HepG2 (cell line): Measurements from ENCODE around the gene TMEM127.

Source experiments
- ARHGAP35 ChIP-seq: sonication (generic); formaldehyde crosslinking; IDR thresholded peaks from 2 replicates; pipeline ENCODE4 v1.9.0; 2022; ENCODE audit warnings: mild to moderate bottlenecking, inconsistent platforms, moderate library complexity, missing genetic modification reagents, borderline replicate concordance
- ETV5 ChIP-seq: IDR thresholded peaks from 2 replicates; pipeline ENCODE4 v1.6.1; 2018; ENCODE audit warnings: missing biosample characterization, missing genetic modification reagents, inconsistent platforms, borderline replicate concordance
- KAT7 ChIP-seq: IDR thresholded peaks from 2 replicates; pipeline ENCODE4 v1.6.1; 2018; ENCODE audit warnings: borderline replicate concordance, missing compliant biosample characterization
- ZBTB21 ChIP-seq: sonication (generic); formaldehyde crosslinking; IDR thresholded peaks from 2 replicates; pipeline ENCODE4 v1.4.0; 2020; ENCODE audit warnings: missing genetic modification reagents
- ZUFSP ChIP-seq: sonication (generic); formaldehyde crosslinking; IDR thresholded peaks from 2 replicates; pipeline ENCODE4 v1.9.0; 2021; ENCODE audit warnings: missing genetic modification reagents, mild to moderate bottlenecking, borderline replicate concordance
- TF ChIP-seq, protein P1 (sequence below): sonication (generic); formaldehyde crosslinking; IDR thresholded peaks from 2 replicates; pipeline ENCODE4 v1.8.0; 2022; ENCODE audit warnings: missing genetic modification reagents, mild to moderate bottlenecking, borderline replicate concordance

- TF ChIP-seq, protein P1, sequence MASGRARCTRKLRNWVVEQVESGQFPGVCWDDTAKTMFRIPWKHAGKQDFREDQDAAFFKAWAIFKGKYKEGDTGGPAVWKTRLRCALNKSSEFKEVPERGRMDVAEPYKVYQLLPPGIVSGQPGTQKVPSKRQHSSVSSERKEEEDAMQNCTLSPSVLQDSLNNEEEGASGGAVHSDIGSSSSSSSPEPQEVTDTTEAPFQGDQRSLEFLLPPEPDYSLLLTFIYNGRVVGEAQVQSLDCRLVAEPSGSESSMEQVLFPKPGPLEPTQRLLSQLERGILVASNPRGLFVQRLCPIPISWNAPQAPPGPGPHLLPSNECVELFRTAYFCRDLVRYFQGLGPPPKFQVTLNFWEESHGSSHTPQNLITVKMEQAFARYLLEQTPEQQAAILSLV (CRISPR knock-in tag) = no peak
- no peak for TF ChIP-seq KAT7
- no peak for TF ChIP-seq ARHGAP35 (CRISPR knock-in tag)
- TF ChIP-seq ZUFSP (CRISPR knock-in tag) = no peak
- no peak for TF ChIP-seq ZBTB21 (CRISPR knock-in tag)
- TF ChIP-seq ETV5 (CRISPR knock-in tag) = no peak
These were observed 31.9 kb downstream of the TMEM127 start for GRCh38 chr2:96233880-96234316.
